ENCODE data around the gene SFT2D2.
"Not testable (repeated sequence)": the region's sequence is repeated elsewhere in the genome, so short reads cannot be mapped to it uniquely, and the experiment has no call there.

Gene SFT2D2

DNA sequence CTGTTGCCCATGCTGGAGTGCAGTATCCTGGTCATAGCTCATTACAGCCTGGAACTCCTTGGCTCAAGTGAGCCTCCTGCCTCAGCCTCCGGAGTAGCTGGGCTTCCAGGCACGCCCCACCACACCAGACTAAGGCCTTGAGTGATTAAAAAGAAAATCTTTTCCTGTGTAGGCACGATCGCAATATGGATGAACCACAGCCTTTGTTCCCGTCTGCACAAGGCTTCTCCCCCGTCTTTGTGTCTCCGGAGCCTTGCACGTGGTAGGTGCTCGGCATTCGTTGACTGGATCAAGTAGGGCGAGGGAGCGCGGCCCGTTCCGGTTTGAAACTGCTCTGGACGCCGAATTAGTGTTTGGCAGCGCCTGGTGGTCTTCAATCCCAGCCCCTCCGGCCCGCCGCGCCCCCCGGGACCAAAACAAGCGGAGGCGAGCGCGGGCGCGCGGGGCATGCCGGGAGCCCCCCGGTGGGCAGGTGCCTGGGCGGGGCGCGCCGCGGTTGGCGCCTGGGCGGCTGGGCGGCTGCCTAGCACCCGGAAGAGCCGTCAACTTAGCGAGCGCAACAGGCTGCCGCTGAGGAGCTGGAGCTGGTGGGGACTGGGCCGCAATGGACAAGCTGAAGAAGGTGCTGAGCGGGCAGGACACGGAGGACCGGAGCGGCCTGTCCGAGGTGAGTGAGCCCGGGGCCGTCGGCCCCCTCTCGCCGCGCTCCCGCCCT, at the start of gene SFT2D2:
Gene SFT2D2, plus strand, starts transcription at position 529 of the 715 bp plus-strand sequence. Its CDS starts 76 bp downstream, at position 605.
- DNase-seq (ENCODE audit: low read depth in 2 of 2) = peak; percentile 63 to 64

- DNase-seq (ENCODE audit: low read depth in 2 of 2) = no peak
Observed at GRCh38 chr1:168178227-168178637, 47.6 kb upstream of the SFT2D2 start.

DNA sequence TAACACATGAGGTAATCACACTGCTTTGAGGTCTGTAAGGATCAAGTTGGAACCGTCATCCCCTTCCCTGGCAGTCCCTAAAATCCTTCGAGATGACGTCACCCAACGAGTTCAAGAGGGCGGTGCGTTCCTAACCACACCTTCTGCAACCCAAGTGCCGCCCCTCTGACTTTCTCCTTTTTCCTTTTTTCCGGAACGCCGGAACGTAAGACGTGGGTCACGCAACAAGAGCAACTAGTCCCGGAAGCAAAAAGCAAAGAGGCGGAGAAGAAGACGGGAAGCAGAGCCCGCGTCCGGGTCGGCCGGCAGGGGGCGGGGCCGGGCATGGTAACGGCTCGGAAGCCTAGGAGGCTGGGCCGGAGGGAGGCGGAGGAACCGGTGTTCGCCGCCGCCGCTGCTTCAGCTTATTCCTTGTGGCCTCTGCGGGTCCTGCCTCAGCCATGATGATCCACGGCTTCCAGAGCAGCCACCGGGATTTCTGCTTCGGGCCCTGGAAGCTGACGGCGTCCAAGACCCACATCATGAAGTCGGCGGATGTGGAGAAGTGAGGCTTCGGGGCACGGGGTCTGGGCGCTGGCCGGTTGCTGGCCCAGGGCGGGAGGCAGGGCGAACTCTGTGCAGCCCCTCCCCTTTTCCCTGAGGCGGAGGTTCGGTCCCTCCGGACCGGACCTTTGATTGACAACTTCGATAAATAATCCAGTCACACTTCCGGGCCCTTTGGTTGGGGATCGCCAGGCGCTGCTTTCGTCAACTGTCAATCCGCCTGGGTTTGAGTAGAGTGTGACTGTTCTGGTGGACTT, 47.0 kb upstream of the SFT2D2 start, which contains the start of gene TIPRL:
Gene TIPRL, plus strand, starts transcription at position 325 of the 800 bp plus-strand sequence. Its CDS starts 116 bp downstream, at position 441.
- DNase-seq (ENCODE audit: low read depth in 2 of 2) = peak; percentile 91 to 94

DNA sequence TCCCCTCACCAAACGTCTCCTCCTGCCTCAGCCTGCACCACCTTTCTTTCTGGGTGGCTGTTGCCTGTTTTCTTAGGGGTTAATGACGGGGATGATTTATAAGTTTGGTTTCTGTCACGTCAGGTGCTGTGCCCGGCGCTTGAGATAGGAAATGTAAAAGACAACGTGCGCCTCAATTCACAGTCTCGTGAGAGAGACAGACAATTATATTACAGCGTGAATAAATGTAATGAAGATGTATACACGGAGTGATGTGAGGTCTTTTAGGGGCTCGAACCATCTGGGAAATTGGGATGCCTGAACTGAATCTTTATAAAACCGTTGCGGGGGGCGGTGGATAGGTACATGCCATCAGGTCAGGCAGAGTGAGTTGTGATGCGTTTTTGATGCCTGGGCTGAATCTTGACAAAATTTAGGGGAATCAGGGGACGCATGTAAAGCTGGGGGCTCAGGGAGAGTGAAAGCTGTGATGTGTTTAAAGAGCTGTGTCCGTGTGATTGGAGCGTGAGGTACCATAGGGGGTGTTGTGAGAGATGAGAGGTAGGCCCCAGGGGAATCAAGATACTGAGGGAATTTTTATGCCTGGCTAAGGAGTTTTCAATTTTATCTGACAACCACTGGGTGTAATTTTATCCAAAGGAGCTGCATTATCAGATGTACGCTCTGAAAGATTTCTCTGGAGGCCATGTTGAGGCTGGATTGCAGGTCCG, 46.2 kb upstream of the SFT2D2 start:
- DNase-seq (ENCODE audit: low read depth in 2 of 2) = peak in 1 of 2 experiments; percentile 7

- no peak for DNase-seq (ENCODE audit: low read depth in 2 of 2)
Observed at GRCh38 chr1:168180148-168180524, 45.7 kb upstream of the SFT2D2 start.

DNA sequence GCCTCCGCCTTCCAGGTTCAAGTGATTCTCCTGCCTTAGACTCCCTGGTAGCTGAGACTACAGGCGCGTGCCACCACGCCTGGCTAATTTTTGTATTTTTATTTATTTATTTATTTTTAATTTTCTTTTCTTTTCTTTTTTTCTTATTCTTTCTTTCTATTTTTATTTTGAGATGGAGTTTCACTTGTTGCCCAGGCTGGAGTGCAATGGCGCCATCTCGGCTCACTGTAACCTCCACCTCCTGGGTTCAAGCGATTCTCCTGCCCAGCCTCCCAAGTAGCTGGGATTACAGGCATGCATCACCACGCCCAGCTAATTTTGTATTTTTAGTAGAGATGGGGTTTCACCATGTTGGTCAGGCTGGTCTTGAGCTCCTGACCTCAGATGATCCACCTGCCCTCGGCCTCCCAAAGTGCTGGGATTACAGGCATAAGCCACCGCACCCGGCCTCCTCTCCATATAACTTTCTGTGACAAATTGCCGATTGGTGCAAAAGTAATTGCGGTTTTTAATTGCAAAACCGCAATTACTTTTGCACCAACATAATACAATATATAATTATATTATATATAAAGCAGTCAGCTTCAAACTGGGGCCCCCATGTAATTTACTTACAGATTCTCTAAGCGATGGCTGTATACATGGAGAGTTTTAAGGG, 44.6 kb upstream of the SFT2D2 start:
- DNase-seq (ENCODE audit: low read depth in 2 of 2) = not testable (repeated sequence)

- DNase-seq (ENCODE audit: low read depth in 2 of 2) = no peak
Observed at GRCh38 chr1:168187177-168187576, 38.6 kb upstream of the SFT2D2 start.

GRCh38 chr1:168190403-168190802, 35.4 kb upstream of the SFT2D2 start:
- DNase-seq (ENCODE audit: low read depth in 2 of 2) = no peak

GRCh38 chr1:168195199-168196135, 30.3 kb upstream of the SFT2D2 start:
- no peak for DNase-seq (ENCODE audit: low read depth in 2 of 2)

- DNase-seq (ENCODE audit: low read depth in 2 of 2) = no peak
Observed at GRCh38 chr1:168199056-168199455, 26.7 kb upstream of the SFT2D2 start.

- DNase-seq (ENCODE audit: low read depth in 2 of 2) = no peak
Observed at GRCh38 chr1:168202941-168203654, 22.7 kb upstream of the SFT2D2 start.

GRCh38 chr1:168206111-168206510, 19.7 kb upstream of the SFT2D2 start:
- no peak for DNase-seq (ENCODE audit: low read depth in 2 of 2)

GRCh38 chr1:168207673-168208072, 18.1 kb upstream of the SFT2D2 start:
- DNase-seq (ENCODE audit: low read depth in 2 of 2) = not testable (repeated sequence)

DNA sequence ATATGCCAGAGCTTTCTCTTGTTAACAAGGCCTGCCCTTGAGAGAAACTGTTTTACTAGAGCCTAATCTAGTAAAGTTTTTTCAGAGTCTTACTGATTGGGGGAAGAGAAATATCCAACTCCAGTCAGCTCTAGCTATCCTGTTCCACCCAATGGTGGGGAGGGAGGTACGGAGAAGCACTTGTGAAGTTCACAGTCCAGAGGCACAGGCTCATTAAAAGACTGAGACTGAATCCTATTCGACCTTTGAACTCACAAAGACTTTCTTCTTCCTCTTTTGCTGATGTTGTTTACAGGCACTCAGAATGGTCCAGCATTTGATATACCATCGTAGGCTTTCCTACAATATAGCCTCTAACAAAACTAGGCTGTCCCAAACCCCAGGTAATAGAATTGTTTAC, 15.5 kb upstream of the SFT2D2 start:
- no peak for DNase-seq (ENCODE audit: low read depth in 2 of 2)

GRCh38 chr1:168213349-168213748, 12.5 kb upstream of the SFT2D2 start:
- no peak for DNase-seq (ENCODE audit: low read depth in 2 of 2)

- DNase-seq (ENCODE audit: low read depth in 2 of 2) = no peak
Observed at GRCh38 chr1:168216171-168216570, 9.6 kb upstream of the SFT2D2 start.

DNA sequence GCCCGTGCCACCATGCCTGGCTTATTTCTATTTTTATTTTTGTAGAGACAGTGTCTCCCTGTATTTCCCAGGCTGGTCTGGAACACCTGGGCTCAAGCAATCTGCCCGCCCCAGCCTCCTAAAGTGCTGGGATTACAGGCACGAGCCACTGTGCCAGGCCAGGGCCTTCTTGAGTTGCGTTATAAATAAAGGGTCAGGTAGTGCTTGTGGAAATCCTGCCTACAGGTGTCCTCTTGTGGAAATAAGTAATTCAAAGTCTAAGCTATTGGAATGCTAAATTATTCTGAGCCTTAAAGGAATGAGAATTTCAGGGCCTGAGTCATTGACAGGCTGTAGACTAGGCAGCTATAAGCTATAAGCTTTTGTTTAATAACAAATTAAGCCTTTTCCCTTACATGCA, 8.1 kb upstream of the SFT2D2 start:
- no peak for DNase-seq (ENCODE audit: low read depth in 2 of 2)

GRCh38 chr1:168218658-168219057, 7.1 kb upstream of the SFT2D2 start:
- DNase-seq (ENCODE audit: low read depth in 2 of 2) = no peak

- no peak for DNase-seq (ENCODE audit: low read depth in 2 of 2)
Observed at GRCh38 chr1:168220470-168220871, 5.3 kb upstream of the SFT2D2 start.

GRCh38 chr1:168221275-168221674, 4.5 kb upstream of the SFT2D2 start:
- no peak for DNase-seq (ENCODE audit: low read depth in 2 of 2)

Data from stimulated activated CD4-positive, alpha-beta T cell treated with anti-CD3 and anti-CD28 coated beads, Interleukin-12 subunit alpha, Interleukin-12 subunit beta, amount 100 ng/mL, for 24 hours (primary cell).